HG03342 (cell line): ENCODE results near the gene TASL.
"Not testable (repeated sequence)": the region's sequence is repeated elsewhere in the genome, so short reads cannot be mapped to it uniquely, and the experiment has no call there.

ENCODE experiments used
- ATAC-seq: cut with Tn5 transposase; IDR thresholded peaks from one replicate; pipeline ENCODE4 v1.9.1; 2021; ENCODE audit warnings: mild to moderate bottlenecking, moderate library complexity; ENCODE audit not compliant: unreplicated experiment

The TASL gene, protein sequence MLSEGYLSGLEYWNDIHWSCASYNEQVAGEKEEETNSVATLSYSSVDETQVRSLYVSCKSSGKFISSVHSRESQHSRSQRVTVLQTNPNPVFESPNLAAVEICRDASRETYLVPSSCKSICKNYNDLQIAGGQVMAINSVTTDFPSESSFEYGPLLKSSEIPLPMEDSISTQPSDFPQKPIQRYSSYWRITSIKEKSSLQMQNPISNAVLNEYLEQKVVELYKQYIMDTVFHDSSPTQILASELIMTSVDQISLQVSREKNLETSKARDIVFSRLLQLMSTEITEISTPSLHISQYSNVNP

DNA sequence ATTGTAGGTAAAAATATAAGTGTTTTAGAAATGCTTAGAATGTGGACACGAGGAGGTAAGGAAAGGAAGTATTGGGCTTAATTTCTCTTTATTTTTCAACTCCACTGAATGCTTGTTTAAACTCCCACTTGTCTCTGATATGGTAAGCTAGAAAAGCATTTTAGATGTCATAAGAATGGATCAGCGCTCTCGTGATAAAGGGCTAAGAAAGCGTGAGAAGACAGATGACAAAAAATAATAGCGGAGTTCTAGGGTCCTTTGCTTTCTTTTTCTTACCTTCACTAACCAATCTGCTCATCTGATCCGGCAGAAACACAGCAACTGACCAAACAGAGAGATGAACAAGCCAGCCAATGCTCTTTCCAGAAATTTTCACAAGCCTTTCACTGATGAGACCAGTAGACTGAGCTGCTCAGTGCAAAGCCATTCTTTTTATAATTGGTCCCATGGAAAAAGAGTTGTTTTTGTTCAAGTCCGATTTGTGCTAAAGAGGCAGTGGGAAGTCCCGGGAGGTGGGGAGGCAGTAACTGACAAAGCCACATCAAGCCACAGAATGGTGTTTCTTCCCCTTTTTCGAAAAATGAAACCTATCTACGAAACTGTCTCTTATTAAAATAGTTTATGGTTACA lies at the start of gene TASL:
Gene TASL (minus strand): TSS at position 405 of the 630 bp plus-strand sequence. CDS start 17,411 bp downstream, outside the sequence.
- peak; percentile 85 for ATAC-seq

GRCh38 chrX:30626402-30626801 lies 48.8 kb upstream of the TASL start:
- no peak for ATAC-seq

DNA sequence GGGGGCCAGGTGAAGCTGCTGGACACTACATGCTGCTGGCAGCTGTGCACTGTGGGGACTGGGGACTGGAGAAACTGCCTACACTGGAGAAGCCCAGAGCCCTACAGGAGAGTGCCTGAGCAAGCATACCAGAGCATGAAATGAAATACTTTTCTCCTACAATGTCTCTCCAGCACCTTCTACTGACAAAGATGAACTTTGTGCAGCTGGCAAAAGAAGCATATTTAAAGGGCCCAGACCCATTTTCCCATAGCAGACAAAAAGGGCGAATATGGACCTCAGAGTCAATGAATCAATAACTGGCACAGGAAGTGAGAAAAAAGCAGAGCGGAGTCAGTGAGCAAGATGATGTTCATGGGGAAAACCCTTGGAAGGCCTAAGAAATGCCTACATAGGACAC lies 44.8 kb upstream of the TASL start:
- ATAC-seq = no peak

DNA sequence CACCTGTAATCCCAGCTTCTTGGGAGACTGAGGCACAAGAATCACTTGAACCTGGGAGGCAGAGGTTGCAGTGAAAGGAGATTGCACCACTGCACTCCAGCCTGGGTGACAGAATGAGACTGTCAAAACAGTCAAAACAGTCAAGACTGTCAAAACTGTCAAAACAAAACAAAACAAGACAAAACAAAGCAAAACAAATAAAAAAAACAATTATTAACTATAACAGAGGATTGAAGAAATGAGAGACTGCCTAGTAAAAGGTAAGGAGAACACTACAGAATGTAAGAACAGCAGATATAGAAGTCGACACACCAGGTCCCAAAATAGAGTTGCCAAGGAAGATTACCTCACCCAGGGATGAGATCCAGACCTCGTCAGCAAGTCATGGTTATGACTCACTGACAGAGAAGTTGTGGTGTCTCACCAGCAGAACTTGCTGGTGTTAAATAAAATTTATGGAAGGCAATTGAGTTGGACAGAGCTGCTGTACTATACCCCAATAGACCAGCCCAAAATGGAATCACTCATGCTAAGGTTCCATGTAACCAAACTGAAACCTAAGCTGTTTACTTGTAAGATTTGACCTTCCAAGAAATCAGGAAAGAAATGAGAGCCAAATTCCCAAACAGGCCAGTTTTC lies 43.5 kb upstream of the TASL start:
- no peak for ATAC-seq

DNA sequence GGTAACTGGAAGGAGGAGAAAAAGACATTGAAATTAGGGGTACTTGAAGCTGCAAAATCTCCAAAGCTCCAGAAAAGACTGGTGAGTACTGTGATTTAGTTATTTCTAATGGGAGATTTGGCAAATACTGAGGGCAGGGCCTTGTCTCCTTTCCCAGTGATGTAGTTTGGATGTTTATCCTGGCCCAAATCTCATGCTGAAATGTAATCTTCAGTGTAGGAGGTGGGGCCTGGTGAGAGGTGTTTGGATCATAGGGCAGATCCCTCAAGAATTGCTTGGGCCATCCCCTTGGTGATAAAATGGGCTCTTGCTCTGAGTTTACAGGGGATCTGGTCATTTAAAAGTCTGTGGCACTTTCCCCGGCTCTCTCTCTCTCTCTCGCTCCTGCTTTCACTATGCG lies 42.6 kb upstream of the TASL start:
- ATAC-seq = no peak

- ATAC-seq = no peak
These were observed 40.7 kb upstream of the TASL start for GRCh38 chrX:30618160-30618765.

DNA sequence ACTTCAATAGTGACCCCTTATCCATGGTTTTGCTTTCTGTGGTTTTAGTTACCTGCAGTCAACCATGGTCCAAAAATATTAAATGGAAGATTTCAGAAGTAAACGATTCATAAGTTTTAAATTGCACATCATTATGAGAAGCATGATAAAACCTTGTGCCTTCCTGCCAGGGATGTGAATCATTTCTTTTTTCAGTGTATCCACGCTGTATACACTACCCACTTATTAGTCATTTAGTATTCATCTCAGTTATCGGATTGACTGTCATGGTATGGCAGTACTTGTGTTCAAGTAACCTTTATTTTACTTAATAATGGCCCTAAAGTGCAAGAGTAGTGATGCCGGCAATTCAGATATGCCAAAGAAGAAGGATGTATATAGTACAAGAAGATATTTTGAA lies 37.7 kb upstream of the TASL start:
- ATAC-seq = no peak

DNA sequence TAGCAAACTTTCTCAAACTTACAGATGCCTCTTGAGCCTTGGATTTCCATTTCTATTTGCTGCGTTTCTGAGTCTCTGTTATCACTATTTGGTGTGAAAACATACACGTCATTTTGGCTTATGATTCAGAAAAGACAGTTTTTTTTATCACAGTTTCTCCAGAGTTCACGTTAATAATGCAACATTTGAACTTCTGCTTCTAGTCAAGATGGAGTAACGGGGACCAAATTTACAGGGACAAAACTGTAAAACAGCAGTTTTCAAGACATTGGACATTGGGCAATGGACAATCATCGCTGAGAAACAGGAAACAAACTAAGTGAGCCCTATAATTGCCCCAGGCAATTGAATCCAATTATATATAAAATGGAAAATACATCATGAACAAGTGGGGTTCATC lies 36.2 kb upstream of the TASL start:
- ATAC-seq = no peak

DNA sequence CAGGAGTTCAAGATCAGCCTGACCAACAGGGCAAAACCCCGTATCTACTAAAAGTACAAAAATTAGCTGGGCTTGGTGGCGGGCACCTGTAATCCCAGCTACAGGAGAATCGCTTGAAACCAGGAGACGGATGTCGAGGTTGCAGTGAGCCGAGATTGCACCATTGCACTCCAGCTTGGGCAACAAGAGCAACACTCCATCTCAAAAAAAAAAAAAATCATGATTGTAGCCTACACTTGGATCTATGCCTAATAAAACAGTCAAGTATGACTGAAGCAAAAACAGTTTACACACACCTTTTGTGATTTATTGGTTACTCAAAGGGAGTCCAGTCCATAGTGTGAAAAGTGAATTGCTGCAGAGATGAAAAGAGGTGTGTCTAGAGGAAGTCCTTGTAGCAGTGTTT lies 34.7 kb upstream of the TASL start:
- no peak for ATAC-seq

DNA sequence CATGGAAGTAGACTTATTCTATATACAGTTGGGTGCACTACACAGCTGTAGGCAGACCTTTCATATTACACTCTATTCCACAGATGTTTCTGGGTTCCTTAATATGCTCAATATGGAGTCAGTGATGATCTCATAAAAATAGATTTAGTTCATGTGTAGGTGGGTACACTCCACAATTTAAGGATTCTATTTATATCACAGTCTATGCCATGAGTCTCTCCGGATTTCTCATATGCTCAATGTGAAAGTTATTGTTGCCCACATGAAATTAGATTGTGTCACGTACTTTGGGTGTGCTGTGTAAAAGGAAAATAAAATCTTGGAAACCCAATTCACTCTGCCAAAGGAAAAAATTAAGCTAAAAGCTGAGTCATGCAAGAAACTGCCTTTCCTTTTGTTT lies 32.5 kb upstream of the TASL start:
- no peak for ATAC-seq

DNA sequence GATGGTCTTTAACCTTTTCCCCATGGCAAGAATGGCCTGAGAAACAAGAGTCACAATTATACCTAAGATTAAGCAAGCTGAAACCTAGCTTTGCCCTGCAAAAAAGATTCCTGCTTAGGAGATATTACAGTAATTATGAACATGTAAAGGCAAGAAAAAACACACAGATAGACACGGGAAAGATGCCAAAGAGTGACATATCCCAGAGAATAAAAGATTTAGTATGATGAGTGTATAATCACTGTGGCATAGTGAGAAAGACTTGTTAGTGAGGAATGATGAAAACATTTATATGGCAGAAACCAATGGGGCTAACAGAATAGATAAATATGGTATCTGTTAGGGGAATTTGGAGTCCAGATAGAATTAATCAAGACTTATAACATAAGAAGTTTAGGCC lies 29.6 kb upstream of the TASL start:
- no peak for ATAC-seq

- ATAC-seq = not testable (repeated sequence)
These were observed 23.0 kb upstream of the TASL start for GRCh38 chrX:30600269-30601176.

DNA sequence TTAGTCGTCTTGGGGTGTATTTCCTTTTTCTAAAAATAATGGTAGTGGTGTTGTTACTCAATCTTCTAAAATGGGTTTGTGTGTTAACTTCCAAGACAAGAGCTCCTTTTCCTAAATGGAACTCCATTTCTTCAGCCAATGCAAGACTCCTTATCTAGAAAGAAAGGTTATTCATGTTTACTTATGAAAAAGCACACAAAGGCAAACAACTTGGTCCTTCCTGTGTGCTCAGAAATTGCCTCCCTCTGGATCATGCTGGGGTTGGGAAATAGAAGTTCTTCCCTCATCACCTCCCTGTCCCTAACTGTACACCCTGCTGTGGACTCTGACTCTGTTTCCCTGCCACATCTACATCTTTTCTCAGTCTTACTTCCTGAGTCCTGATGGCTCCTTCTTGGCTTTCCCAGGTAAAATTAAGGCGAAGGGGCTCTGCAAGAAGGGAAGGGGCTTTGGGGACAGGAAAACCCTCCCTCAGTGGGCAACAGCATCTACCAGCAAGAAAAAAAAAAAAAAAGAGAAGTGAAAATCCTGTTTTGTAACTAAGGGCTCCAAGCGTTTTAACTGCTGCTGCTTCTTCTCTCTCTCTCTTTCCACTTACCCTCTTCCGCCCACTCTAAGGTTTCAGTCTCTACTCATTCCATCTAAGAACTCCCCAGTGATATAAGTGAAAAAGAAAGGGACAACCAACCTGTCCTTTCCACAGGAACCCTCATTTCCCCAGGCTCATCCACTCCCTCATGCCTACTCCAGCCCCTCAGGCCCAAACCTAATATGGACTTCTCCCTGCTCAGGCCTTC lies 19.8 kb upstream of the TASL start:
- ATAC-seq = peak; percentile 85

DNA sequence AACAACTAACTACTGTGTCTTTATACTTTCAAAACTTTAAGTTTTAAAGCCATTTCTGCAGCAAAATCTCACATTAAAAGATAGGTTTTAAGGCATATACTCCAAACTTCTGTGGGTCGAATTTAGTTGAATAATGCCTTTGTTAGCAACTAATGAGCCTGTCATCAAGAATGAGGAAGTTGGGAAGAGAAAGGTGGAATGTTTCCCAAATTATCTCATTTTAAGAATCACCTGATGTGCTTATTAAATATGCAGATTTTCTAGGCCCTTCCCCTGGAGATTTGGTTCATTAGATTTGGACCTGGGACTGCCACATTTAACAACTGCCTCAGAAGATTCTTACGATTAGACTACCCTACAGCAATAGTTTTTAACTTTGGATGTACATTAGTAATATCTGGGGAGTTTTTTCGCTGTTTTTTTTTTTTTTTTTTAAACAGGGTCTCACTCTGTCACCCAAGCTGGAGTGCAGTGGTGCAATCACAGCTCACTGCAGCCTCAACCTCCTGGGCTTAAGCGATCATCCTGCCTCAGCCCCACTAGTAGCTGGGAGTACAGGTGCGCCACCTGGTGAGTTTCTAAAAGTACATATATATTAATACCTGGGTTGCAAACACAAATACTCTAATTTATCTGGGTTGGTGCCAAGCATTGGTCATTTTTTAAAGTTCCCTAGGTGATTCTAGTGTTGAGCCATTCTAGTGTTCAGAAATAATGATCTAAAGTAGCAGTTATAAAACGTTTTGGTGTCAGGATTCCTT lies 16.1 kb upstream of the TASL start:
- no peak for ATAC-seq

DNA sequence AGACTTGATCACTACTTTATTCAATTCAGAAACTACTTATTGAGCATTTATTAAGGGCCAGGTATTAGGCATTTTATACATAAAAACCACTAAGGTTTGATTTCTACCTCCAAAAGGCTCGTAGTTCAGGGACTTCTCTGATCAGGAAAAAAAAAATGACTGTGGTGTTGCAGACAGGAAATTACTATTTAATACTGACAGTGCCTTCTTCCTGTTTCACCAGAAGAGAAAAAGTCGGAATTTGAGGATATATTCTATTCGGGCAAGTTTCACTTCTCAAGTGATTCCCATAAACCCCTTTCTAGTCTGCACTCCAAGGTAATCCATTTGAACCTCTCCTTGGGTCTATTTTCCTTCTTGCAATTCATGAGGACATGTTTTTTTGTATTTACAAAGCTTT lies 15.3 kb upstream of the TASL start:
- ATAC-seq = no peak

- no peak for ATAC-seq
These were observed 12.8 kb upstream of the TASL start for GRCh38 chrX:30590368-30590767.

DNA sequence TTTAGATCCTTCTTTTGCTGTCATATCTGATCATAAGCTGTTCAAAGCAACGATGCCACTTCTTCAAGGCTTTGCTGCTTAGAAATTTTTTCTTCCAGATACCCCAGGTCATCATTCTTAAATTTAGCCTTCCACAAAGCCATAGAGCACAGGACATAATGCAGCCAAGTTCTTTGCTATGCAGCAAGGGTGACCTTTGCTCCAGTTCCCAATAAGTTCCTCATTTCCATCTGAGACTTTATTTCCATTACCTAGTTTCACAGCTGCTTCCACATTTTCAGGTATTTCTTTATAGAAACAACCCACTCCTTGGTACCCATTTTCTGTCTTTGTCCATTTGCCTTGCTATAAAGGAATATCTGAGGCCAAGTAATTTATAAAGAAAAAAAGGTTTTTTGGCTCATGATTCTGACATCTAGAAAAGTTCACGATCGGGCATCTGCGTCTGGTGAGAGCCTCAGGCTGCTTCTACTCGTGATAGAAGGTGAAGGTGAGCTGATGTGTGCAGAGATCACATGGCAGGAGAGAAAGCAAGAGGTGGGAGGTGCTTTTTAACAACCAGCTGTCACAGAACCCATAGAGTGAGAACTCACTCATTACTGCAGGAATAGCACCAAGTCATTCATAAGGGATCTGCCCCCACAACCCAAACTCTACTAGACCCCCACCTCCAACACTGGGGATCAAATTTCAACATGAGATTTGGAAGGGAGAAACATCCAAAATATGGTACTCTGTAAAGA lies 11.8 kb upstream of the TASL start:
- no peak for ATAC-seq

GRCh38 chrX:30586516-30586915 lies 8.9 kb upstream of the TASL start:
- ATAC-seq = no peak

GRCh38 chrX:30582664-30583063 lies 5.1 kb upstream of the TASL start:
- ATAC-seq = no peak
